ENCODE measurements around the gene TNP1.

DNA sequence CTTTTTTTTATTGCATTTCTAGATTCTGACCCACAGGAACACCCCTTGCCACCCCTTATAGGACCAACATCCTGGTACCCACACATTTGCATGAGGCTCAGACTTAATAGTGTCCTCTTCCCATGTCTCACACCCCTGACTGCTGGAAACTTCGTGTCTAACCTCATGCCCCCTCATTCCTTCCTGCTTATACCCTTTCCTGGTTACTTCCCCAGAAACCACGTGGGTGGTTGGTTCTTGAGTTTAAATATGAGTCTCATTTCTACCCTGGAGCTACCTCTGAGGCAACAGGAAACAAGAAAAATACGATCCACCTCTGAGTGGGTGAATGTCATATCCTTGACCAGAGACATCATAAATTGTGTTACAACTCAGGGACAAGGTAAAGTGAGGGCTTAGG is 1.6 kb downstream of the TNP1 start:
- TF ChIP-seq, protein P1, sequence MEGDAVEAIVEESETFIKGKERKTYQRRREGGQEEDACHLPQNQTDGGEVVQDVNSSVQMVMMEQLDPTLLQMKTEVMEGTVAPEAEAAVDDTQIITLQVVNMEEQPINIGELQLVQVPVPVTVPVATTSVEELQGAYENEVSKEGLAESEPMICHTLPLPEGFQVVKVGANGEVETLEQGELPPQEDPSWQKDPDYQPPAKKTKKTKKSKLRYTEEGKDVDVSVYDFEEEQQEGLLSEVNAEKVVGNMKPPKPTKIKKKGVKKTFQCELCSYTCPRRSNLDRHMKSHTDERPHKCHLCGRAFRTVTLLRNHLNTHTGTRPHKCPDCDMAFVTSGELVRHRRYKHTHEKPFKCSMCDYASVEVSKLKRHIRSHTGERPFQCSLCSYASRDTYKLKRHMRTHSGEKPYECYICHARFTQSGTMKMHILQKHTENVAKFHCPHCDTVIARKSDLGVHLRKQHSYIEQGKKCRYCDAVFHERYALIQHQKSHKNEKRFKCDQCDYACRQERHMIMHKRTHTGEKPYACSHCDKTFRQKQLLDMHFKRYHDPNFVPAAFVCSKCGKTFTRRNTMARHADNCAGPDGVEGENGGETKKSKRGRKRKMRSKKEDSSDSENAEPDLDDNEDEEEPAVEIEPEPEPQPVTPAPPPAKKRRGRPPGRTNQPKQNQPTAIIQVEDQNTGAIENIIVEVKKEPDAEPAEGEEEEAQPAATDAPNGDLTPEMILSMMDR (IDR thresholded peaks at IDR 0.05): no peak
- TF ChIP-seq POLR2AphosphoS5 (IDR thresholded peaks at IDR 0.05) (no peak), POLR2A (IDR thresholded peaks at IDR 0.05) (no peak), EP300 (IDR thresholded peaks at IDR 0.05) (no peak)

Measured in suprapubic skin (tissue), 4 donors.